T-cell (primary cell): ENCODE data around the gene PLXND1. TPM values are rescaled to one million over a fixed set of nuclear protein-coding genes. Genes with fewer than 3 reads are reported as not detected.

Source experiments
- ATAC-seq, 4 experiments: fragments of 200-7000 bp in 3 of 4; fragments of 150-1000 bp in 1 of 4; cut with Tn5 transposase; replicated peaks in 1 of 4; 1 replicate in 3 of 4; 2 replicates in 1 of 4; pipeline ENCODE4 v1.10.0; 2021; ENCODE audit warnings: moderate library complexity in 3 of 4, mild to moderate bottlenecking in 2 of 4, moderate number of reproducible peaks in 1 of 4
- CTCF ChIA-PET, 2 donors: fragments of 300-600 bp; sonication (Branson Sonifier 250); formaldehyde crosslinking; loops; one replicate each; lab custom pipeline; 2022; ENCODE audit warnings: antibody characterized with exemption in 2 of 2; lab: Charles Lee
- POLR2A ChIA-PET, 2 donors: fragments of 300-600 bp; sonication (Branson Sonifier 250); formaldehyde crosslinking; loops; one replicate each; lab custom pipeline; 2022; ENCODE audit warnings: antibody characterized with exemption in 2 of 2; lab: Charles Lee
- DNase-seq, 35 experiments: peaks; one replicate each; pipeline versions ENCODE4 v3.0.0 to v3.0.0-alpha.2; 2013 to 2023
- H3K27ac ChIP-seq: one replicate; pipeline ENCODE4 v1.5.1; 2013; ENCODE audit warnings: low read length
- H3K27me3 ChIP-seq, 2 experiments: replicated peaks in 1 of 2; 1 replicate in 1 of 2; 2 replicates in 1 of 2; pipeline versions ENCODE4 v1.6.1 to v1.7.0; 2013; ENCODE audit warnings: low read length in 1 of 2, mixed read lengths in 1 of 2; ENCODE audit not compliant: control insufficient read depth in 2 of 2, insufficient read depth in 2 of 2; ENCODE audit errors: extremely low read depth in 1 of 2
- H3K36me3 ChIP-seq, 2 donors: 1 replicate in 1 of 2; 2 replicates in 1 of 2; pipeline versions ENCODE4 v1.6.1 to v1.7.0; 2013; ENCODE audit warnings: low read length in 1 of 2; ENCODE audit not compliant: control insufficient read depth in 2 of 2, insufficient read depth in 1 of 2; ENCODE audit errors: extremely low read depth in 1 of 2
- H3K4me1 ChIP-seq, 2 experiments: 1 replicate in 1 of 2; 2 replicates in 1 of 2; pipeline versions ENCODE4 v1.6.1 to v1.7.0; 2013; ENCODE audit warnings: low read length in 2 of 2, mixed read lengths in 1 of 2; ENCODE audit not compliant: insufficient read depth in 2 of 2, control insufficient read depth in 1 of 2; ENCODE audit errors: extremely low read depth in 1 of 2
- H3K4me3 ChIP-seq, 2 donors: 1 replicate in 1 of 2; 2 replicates in 1 of 2; pipeline versions ENCODE4 v1.5.1 to v1.7.0; 2013; ENCODE audit warnings: mild to moderate bottlenecking in 2 of 2, low read length in 1 of 2, moderate library complexity in 1 of 2; ENCODE audit not compliant: control insufficient read depth in 1 of 2; ENCODE audit errors: extremely low read depth in 1 of 2
- H3K9me3 ChIP-seq: 2 replicates; pipeline ENCODE4 v1.7.0; 2013
- H3K27ac Mint-ChIP-seq, 2 donors: one replicate each; pipeline ENCODE4 v1.8.0; 2020 to 2021; ENCODE audit warnings: mild to moderate bottlenecking in 2 of 2, mixed read lengths in 2 of 2
- H3K27me3 Mint-ChIP-seq, 2 donors: one replicate each; pipeline ENCODE4 v1.8.0; 2021 to 2022; ENCODE audit warnings: mixed read lengths in 2 of 2
- H3K36me3 Mint-ChIP-seq: one replicate; pipeline ENCODE4 v1.8.0; 2021; ENCODE audit warnings: mixed read lengths
- H3K4me1 Mint-ChIP-seq, 3 donors: one replicate each; pipeline ENCODE4 v1.8.0; 2020 to 2022; ENCODE audit warnings: mixed read lengths in 3 of 3, mild to moderate bottlenecking in 1 of 3
- H3K4me3 Mint-ChIP-seq, 3 donors: one replicate each; pipeline ENCODE4 v1.8.0; 2020 to 2022; ENCODE audit warnings: mild to moderate bottlenecking in 3 of 3, mixed read lengths in 3 of 3, moderate library complexity in 3 of 3
- H3K9me3 Mint-ChIP-seq, 3 donors: one replicate each; pipeline ENCODE4 v1.8.0; 2020 to 2022; ENCODE audit warnings: mixed read lengths in 3 of 3
- WGBS: methylation state at CpG from one replicate; pipeline ENCODE4 v1.1.5; 2013; ENCODE audit warnings: missing lambda C conversion rate; ENCODE audit not compliant: insufficient coverage; 5-methylcytosine and 5-hydroxymethylcytosine counted together
- total RNA-seq, 35 experiments: library from RNA in 6 of 35; stranded (reverse) in 6 of 35; fragments of 120-200 nt in 1 of 35; gene quantifications; one replicate each; pipeline versions ENCODE4 v1.2.1 to v1.2.4 and lab custom pipeline; 2013 to 2026

PLXND1 gene
- total RNA-seq, 5 donors from 2014 or later (not counting 1 experiment from before 2014, with no cell fraction given) = 13.6 to 53.3 (median 44.9) TPM

DNA sequence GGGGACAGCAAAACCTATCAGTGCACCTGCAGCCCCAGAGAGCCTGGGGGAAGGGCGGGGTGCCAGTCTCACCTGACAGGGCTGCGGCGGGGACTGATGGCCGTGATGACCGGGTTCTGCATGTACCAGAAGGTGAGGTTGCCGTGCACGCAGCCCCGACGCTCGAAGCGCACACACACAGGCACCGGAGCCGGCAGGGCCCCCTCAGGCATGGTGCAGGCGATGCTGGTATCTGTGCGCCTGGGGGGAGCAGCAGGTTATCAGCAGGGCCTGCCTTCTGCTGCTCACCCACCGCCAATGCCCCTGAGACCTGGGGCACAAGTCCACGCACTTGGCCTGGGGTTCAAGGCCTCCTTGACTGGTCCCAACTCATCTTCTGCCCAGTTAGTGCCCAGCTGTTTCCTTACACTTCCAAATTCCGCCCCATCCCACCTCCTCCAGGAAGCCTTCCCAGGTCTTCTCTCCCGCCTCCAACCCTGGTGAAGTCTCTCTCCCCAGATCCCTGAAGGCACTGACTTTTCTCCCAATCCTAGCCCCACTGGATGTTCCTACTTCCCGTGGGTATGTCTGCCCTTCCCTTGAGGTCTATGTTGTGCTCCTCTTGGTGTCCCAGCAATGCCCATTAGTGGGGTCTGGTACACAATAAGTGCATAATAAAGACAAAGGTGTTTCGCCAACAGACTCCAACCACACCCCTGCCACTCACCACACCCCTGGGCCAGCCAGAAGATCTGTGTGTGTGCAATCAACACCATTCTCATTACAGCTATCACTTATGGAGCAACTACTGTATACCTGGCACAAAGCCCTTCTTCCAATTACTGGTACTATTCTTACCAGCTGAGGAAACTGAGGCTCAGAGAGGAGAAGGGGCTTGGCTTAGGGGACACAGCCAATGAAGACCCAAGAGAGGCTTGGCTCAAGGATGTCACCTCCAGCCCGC lies 34.6 kb downstream of the PLXND1 start:
- no peak for DNase-seq
- H3K4me3 ChIP-seq = no peak overlapping the region
- H3K4me1 ChIP-seq = peaks cover 8 to 52% of the 10 kb centered on the region in 2 experiments
- ChIA-PET CTCF (no interaction called here), POLR2A (no interaction called here)
- no peak overlapping the region for H3K27ac ChIP-seq
- no peaks in the 10 kb centered on the region for H3K27me3 Mint-ChIP-seq
- peaks cover 0 to 3% of the 10 kb centered on the region in 2 donors for H3K36me3 ChIP-seq
- H3K4me1 Mint-ChIP-seq = peaks cover 15 to 44% (median 23%) of the 10 kb centered on the region in 3 donors
- no peak for ATAC-seq
- H3K27ac Mint-ChIP-seq = no peak overlapping the region
- no peaks in the 10 kb centered on the region for H3K9me3 ChIP-seq
- H3K9me3 Mint-ChIP-seq = no peaks in the 10 kb centered on the region
- WGBS = 96% methylated on average over 21 of the region's 22 CpGs
- H3K4me3 Mint-ChIP-seq = no peak overlapping the region
- H3K27me3 ChIP-seq = no peaks in the 10 kb centered on the region
- peaks cover 4% of the 10 kb centered on the region for H3K36me3 Mint-ChIP-seq

DNA sequence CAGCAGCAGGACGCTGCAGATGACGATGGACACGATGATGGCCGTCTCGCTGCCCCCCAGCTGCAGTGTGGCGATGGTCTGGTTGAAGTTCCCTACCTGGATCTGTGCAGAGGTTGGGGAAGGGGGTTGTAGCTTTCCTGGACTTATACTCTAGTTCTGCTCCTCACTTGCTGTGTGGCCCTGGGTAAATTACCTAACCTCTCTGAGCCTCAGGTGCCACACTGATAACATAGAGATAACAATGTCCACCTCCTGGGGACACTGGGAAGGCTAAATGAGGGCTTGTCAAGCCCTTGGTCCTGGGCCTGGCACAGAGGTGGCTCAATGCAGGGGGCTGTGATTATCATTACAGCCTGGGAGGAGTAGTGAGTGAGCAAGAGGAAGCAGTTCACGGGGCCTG lies 36.6 kb downstream of the PLXND1 start:
- peaks cover 4% of the 10 kb centered on the region for H3K36me3 Mint-ChIP-seq
- ATAC-seq (no peak), DNase-seq (no peak)
- Histone ChIP-seq H3K9me3 (no peaks in the 10 kb centered on the region), H3K36me3 (peaks cover 0 to 3% of the 10 kb centered on the region in 2 donors), H3K4me3 (no peak overlapping the region), H3K27me3 (no peaks in the 10 kb centered on the region), H3K27ac (no peak overlapping the region), H3K4me1 (peaks cover 0 to 41% of the 10 kb centered on the region in 2 experiments)
- ChIA-PET CTCF (no interaction called here), POLR2A (no interaction called here)
- no peak overlapping the region for H3K4me3 Mint-ChIP-seq
- H3K9me3 Mint-ChIP-seq = no peaks in the 10 kb centered on the region
- peaks cover 0 to 24% (median 5%) of the 10 kb centered on the region in 3 donors for H3K4me1 Mint-ChIP-seq
- H3K27ac Mint-ChIP-seq = peak overlapping the region; percentile 57 to 71
- no peaks in the 10 kb centered on the region for H3K27me3 Mint-ChIP-seq
- WGBS = 93% methylated on average over 2 of the region's 7 CpGs

DNA sequence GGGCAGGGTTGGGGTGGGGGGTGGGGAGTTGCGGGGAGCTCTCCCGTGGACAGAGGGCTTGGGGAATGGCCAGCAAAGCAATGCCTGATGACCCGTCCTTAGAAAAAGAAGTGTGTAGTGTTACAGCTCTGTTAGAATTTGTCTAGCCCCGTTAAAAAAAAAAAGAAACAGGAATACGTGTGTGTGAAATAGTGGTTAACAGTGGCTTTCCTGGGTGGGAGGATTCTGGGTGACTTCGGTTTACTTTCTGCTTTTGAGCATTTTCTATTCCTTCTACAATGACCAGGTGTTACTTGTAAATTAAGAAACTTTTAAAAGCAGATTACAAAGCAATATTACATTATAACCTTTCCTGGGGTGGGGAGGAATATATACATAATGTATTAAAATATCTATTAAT lies 38.5 kb downstream of the PLXND1 start:
- Mint-ChIP-seq H3K27me3 (no peaks in the 10 kb centered on the region), H3K4me1 (peaks cover 0 to 11% (median 4%) of the 10 kb centered on the region in 3 donors), H3K9me3 (no peaks in the 10 kb centered on the region), H3K4me3 (no peak overlapping the region), H3K27ac (no peak overlapping the region), H3K36me3 (peaks cover 4% of the 10 kb centered on the region)
- peak in 1 of 35 experiments; percentile 46 for DNase-seq
- WGBS = 70% methylated on average over 3 of the region's 6 CpGs
- Histone ChIP-seq H3K4me1 (peaks cover 0 to 28% of the 10 kb centered on the region in 2 experiments), H3K36me3 (peaks cover 0 to 3% of the 10 kb centered on the region in 2 donors), H3K27ac (no peak overlapping the region), H3K27me3 (no peaks in the 10 kb centered on the region), H3K9me3 (no peaks in the 10 kb centered on the region), H3K4me3 (no peak overlapping the region)
- POLR2A ChIA-PET = interaction anchor here in 1 of 2 donors (0.5 to 1.0 kb wide), 2 partner anchors 9 to 14 kb away, joined by 3 to 4 read pairs; no protein-coding TSS in a partner anchor
- CTCF ChIA-PET = interaction anchor here in 1 of 2 donors (0.6 kb wide), 1 partner anchor 38 kb away, joined by 3 read pairs; no protein-coding TSS in a partner anchor
- no peak for ATAC-seq

DNA sequence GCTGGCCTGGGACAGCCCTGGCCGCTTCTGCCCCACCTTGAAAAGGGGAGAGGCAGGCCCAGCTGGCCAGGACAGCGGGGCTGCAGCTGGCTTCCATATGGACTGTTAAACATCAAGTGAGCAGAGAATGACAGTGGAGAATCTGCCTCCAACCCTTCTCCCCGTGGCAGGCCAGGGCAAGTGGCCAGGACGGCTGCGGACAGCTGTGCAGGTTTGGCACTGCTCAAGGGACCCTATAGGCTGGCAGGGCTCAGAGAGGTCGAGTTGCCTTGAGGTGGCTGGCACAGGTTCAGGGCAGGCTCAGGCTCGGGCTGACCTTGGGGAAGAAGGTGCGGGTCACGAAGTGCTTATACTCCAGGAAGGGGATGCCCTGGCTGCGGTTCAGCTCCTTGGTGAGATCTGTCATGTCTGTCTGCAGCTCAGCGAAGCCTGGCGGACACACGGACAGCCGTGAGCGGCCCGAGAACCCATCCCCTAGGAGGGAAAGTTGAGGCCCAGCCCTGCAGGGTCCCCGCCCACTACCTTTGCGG lies 39.2 kb downstream of the PLXND1 start:
- CTCF ChIA-PET = no interaction called here
- Mint-ChIP-seq H3K9me3 (no peaks in the 10 kb centered on the region), H3K27ac (no peak overlapping the region), H3K4me3 (no peak overlapping the region), H3K36me3 (peaks cover 4% of the 10 kb centered on the region), H3K27me3 (no peaks in the 10 kb centered on the region), H3K4me1 (peaks cover 0 to 11% (median 4%) of the 10 kb centered on the region in 3 donors)
- H3K36me3 ChIP-seq = peaks cover 3% of the 10 kb centered on the region in 2 donors
- H3K27me3 ChIP-seq = no peaks in the 10 kb centered on the region
- 90% methylated on average over 18 of the region's 18 CpGs for WGBS
- DNase-seq = no peak
- POLR2A ChIA-PET = interaction anchor here in 1 of 2 donors (1.0 kb wide), 1 partner anchor 9 kb away, joined by 3 read pairs; no protein-coding TSS in a partner anchor
- peaks cover 0 to 26% of the 10 kb centered on the region in 2 experiments for H3K4me1 ChIP-seq
- H3K9me3 ChIP-seq = no peaks in the 10 kb centered on the region
- no peak overlapping the region for H3K4me3 ChIP-seq
- ATAC-seq = no peak
- no peak overlapping the region for H3K27ac ChIP-seq

DNA sequence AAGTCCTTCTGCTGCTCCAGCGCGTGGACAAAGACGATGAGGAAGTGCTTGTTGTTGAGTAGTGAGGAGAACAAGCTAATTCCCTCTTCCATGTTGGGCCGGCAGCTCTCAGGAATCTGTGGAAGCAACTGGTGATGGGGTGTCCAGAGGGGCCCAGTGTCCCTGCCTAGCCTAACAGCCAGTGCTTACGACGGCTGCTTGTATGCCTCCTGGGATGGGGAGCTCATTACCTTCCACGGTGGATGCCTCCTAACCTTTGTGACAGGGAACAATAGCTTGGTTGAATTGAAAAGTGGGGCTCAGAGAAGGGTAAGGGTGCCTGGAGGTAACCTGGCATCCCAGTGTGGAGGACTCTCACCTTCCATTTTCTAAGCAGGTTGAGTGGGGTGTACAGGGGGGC lies 40.6 kb downstream of the PLXND1 start:
- no peak for ATAC-seq
- H3K27ac Mint-ChIP-seq = no peak overlapping the region
- H3K4me1 ChIP-seq = peaks cover 0 to 25% of the 10 kb centered on the region in 2 experiments
- no peak overlapping the region for H3K27ac ChIP-seq
- no peaks in the 10 kb centered on the region for H3K36me3 Mint-ChIP-seq
- H3K9me3 Mint-ChIP-seq = no peaks in the 10 kb centered on the region
- peaks cover 3% of the 10 kb centered on the region in 2 donors for H3K36me3 ChIP-seq
- H3K4me1 Mint-ChIP-seq = peaks cover 1 to 8% (median 4%) of the 10 kb centered on the region in 3 donors
- H3K27me3 Mint-ChIP-seq = no peaks in the 10 kb centered on the region
- POLR2A ChIA-PET = interaction anchor here in 1 of 2 donors (1.1 kb wide), 1 partner anchor 11 kb away, joined by 4 read pairs; no protein-coding TSS in a partner anchor
- 100% methylated on average over 4 of the region's 7 CpGs for WGBS
- H3K4me3 ChIP-seq = no peak overlapping the region
- no peak overlapping the region for H3K4me3 Mint-ChIP-seq
- DNase-seq = no peak
- H3K27me3 ChIP-seq = no peaks in the 10 kb centered on the region
- H3K9me3 ChIP-seq = no peaks in the 10 kb centered on the region
- CTCF ChIA-PET = no interaction called here

DNA sequence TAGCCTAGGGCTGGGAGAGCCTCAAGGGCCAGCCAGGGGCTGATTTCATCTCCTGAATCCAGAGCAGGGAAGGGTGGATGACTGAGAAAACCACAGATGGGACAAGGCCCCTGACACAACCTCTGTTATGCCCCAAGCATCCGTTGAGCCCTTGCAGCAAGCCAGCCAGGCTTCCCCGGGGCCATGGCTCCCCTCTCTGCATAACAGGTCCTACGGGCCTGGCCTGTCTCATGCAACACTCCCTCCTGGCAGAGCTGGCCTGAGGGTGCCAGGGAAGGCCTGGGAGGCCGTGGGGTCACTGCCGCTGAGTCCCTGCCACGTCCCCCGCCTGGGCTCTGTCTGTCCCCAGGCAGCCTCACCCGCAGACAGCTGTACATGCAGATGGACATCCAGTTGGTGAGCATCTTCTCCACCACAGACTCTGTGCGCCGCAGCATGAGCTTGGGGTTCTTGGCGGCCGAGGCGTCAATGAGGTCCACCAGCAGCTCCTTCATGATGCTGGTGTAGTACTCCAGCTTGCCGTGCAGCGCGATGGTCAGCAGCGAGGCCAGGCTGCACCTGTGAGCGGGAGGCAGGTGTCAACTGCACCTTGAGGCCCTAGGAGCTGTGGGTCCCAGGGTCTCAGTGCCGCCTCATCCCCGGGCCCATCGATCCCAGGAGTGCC lies 41.4 kb downstream of the PLXND1 start:
- Mint-ChIP-seq H3K27ac (no peak overlapping the region), H3K4me3 (no peak overlapping the region), H3K4me1 (peaks cover 4 to 12% (median 6%) of the 10 kb centered on the region in 3 donors), H3K27me3 (no peaks in the 10 kb centered on the region), H3K36me3 (no peaks in the 10 kb centered on the region), H3K9me3 (no peaks in the 10 kb centered on the region)
- Histone ChIP-seq H3K36me3 (peaks cover 0 to 3% of the 10 kb centered on the region in 2 donors), H3K9me3 (no peaks in the 10 kb centered on the region), H3K4me3 (no peak overlapping the region), H3K27ac (no peak overlapping the region), H3K27me3 (no peaks in the 10 kb centered on the region), H3K4me1 (peaks cover 0 to 25% of the 10 kb centered on the region in 2 experiments)
- ATAC-seq (no peak), DNase-seq (no peak)
- CTCF ChIA-PET = no interaction called here
- POLR2A ChIA-PET = no interaction called here
- WGBS = 92% methylated on average over 16 of the region's 21 CpGs
